Right lobe of liver (tissue), 6 donors: ENCODE data around the gene SUGCT. TPM values are rescaled to one million over a fixed set of nuclear protein-coding genes. Genes with fewer than 3 reads are reported as not detected.

Source experiments
- ATAC-seq, 4 donors: fragments of 200-7000 bp; cut with Tn5 transposase; one replicate each; pipeline ENCODE4 v1.9.1; 2020; ENCODE audit warnings: mild to moderate bottlenecking in 4 of 4, moderate library complexity in 4 of 4
- DNase-seq, 3 donors: peaks; one replicate each; pipeline ENCODE4 v3.0.0-alpha.2; 2020
- H3K27ac ChIP-seq, 3 donors: fragments of 200-600 bp; one replicate each; pipeline ENCODE4 v1.8.0; 2022
- H3K27me3 ChIP-seq, 2 donors: fragments of 200-600 bp; one replicate each; pipeline ENCODE4 v1.8.0; 2022
- H3K36me3 ChIP-seq, 4 donors: fragments of 200-600 bp; sonication (generic) in 1 of 4; one replicate each; pipeline versions ENCODE4 v1.5.1 to v1.8.0; 2017 to 2022; ENCODE audit warnings: control low read depth in 1 of 4
- H3K4me1 ChIP-seq, 4 donors: fragments of 200-600 bp; sonication (generic) in 1 of 4; one replicate each; pipeline versions ENCODE4 v1.5.1 to v1.8.0; 2017 to 2022; ENCODE audit warnings: control low read depth in 1 of 4
- H3K4me3 ChIP-seq, 3 donors: fragments of 200-600 bp; one replicate each; pipeline ENCODE4 v1.8.0; 2022
- H3K9me3 ChIP-seq, 4 donors: fragments of 200-600 bp; sonication (generic) in 1 of 4; one replicate each; pipeline versions ENCODE4 v1.5.1 to v1.8.0; 2017 to 2022; ENCODE audit warnings: control low read depth in 1 of 4
- CTCF ChIP-seq, 4 donors: fragments of 200-600 bp in 3 of 4; fragments of 450-650 bp in 1 of 4; IDR thresholded peaks; one replicate each; pipeline versions ENCODE4 v1.5.1 to v1.8.0; 2016 to 2022; ENCODE audit warnings: antibody characterized with exemption in 4 of 4, mild to moderate bottlenecking in 2 of 4
- POLR2A ChIP-seq: fragments of 450-650 bp; IDR thresholded peaks from one replicate; pipeline ENCODE4 v1.6.1; 2017; ENCODE audit warnings: antibody characterized with exemption, mild to moderate bottlenecking
- WGBS: methylation state at CpG from one replicate; pipeline ENCODE4 v1.1.6; 2018; ENCODE audit warnings: low coverage, low lambda C conversion rate; ENCODE audit not compliant: insufficient coverage; ENCODE audit errors: missing lambda C conversion rate; 5-methylcytosine and 5-hydroxymethylcytosine counted together
- intact Hi-C, 2 donors: fragments of 100-400 bp; cut with DNase I; formaldehyde crosslinking; loops; one replicate each; pipeline versions ENCODE4 v1.11.2 to v1.14.1; 2022
- total RNA-seq, 6 experiments: library from RNA; depleted of rRNA in 2 of 6; stranded (reverse); fragments of >200 nt in 2 of 6; fragmentation: NEBNext Ultra II Directional in 3 of 6; extraction: Animal tissue kit (Norgen Biotek cat#: 25700) in 3 of 6; gene quantifications; one replicate each; pipeline versions ENCODE4 v1.1.0 to v1.2.4, GENCODE V29; 2016 to 2023
- donor health status: DM: no; HTN: yes; CAD: no.
- donor health status: DM: no; HTN: no; CAD: no.
- donor health status: DM: no; HTN: no; CAD: no.
- donor health status: DM: no; HTN: yes; CAD: no.
- donor health status: DM: no; HTN: yes; CAD: no.

SUGCT gene
- total RNA-seq, 6 experiments from 2014 or later: 10.1 to 21.0 (median 14.2) TPM

GRCh38 chr7:40560672-40561071 is 425.9 kb downstream of the SUGCT start:
- intact Hi-C loops: no loop called here
- no peak for ATAC-seq
- 94% methylated on average over 1 of the region's 1 CpG for WGBS
- Histone ChIP-seq H3K27me3 (no peaks in the 10 kb centered on the region), H3K4me3 (no peak overlapping the region), H3K36me3 (no peaks in the 10 kb centered on the region), H3K27ac (no peak overlapping the region), H3K4me1 (no peaks in the 10 kb centered on the region), H3K9me3 (no peaks in the 10 kb centered on the region)
- TF ChIP-seq CTCF (IDR thresholded peaks at IDR 0.05) (no peak), POLR2A (no peak)
- DNase-seq: no peak

- Histone ChIP-seq H3K4me3 (no peak overlapping the region), H3K36me3 (no peaks in the 10 kb centered on the region), H3K9me3 (no peaks in the 10 kb centered on the region), H3K4me1 (no peaks in the 10 kb centered on the region), H3K27ac (no peak overlapping the region), H3K27me3 (no peaks in the 10 kb centered on the region)
- ATAC-seq (no peak), DNase-seq (no peak)
- 67% methylated on average over 5 of the region's 5 CpGs for WGBS
- no peak for TF ChIP-seq CTCF (IDR thresholded peaks at IDR 0.05)
- no peak for TF ChIP-seq POLR2A
- intact Hi-C loops: no loop called here
Observed at GRCh38 chr7:40566879-40567278, 432.1 kb downstream of the SUGCT start.

- no peaks in the 10 kb centered on the region for H3K9me3 ChIP-seq
Observed at GRCh38 chr7:40569326-40569725, 434.5 kb downstream of the SUGCT start.

GRCh38 chr7:40570223-40570622 is 435.4 kb downstream of the SUGCT start:
- no peak for DNase-seq
- no peak overlapping the region for H3K27ac ChIP-seq
- no peak for ATAC-seq
- no peaks in the 10 kb centered on the region for H3K9me3 ChIP-seq
- no peaks in the 10 kb centered on the region for H3K36me3 ChIP-seq
- no peak overlapping the region for H3K4me3 ChIP-seq
- intact Hi-C loops: no loop called here
- H3K4me1 ChIP-seq: no peaks in the 10 kb centered on the region
- no peaks in the 10 kb centered on the region for H3K27me3 ChIP-seq
- 88% methylated on average over 1 of the region's 1 CpG for WGBS
- TF ChIP-seq POLR2A (no peak), CTCF (IDR thresholded peaks at IDR 0.05) (no peak)

More at GRCh38 chr7:40569326-40569725, 434.5 kb downstream of the SUGCT start:
- intact Hi-C loops: no loop called here
- 85% methylated on average over 2 of the region's 3 CpGs for WGBS
- TF ChIP-seq CTCF (IDR thresholded peaks at IDR 0.05) (no peak), POLR2A (no peak)
- no peak for ATAC-seq
- H3K4me1 ChIP-seq: no peaks in the 10 kb centered on the region
- no peaks in the 10 kb centered on the region for H3K27me3 ChIP-seq
- no peak for DNase-seq
- no peak overlapping the region for H3K27ac ChIP-seq
- no peaks in the 10 kb centered on the region for H3K36me3 ChIP-seq
- no peak overlapping the region for H3K4me3 ChIP-seq

GRCh38 chr7:40571796-40572195 is 437.0 kb downstream of the SUGCT start:
- H3K9me3 ChIP-seq: no peaks in the 10 kb centered on the region
- intact Hi-C loops: no loop called here
- DNase-seq (no peak), ATAC-seq (no peak)
- no peaks in the 10 kb centered on the region for H3K27me3 ChIP-seq
- H3K4me3 ChIP-seq: no peak overlapping the region
- no peaks in the 10 kb centered on the region for H3K4me1 ChIP-seq
- no peak overlapping the region for H3K27ac ChIP-seq
- TF ChIP-seq POLR2A (no peak), CTCF (IDR thresholded peaks at IDR 0.05) (no peak)
- 86% methylated on average over 3 of the region's 5 CpGs for WGBS
- H3K36me3 ChIP-seq: no peaks in the 10 kb centered on the region
